Muscle layer of colon (tissue), 2 donors: Measurements from ENCODE around the gene DCLK3.

Source experiments
- H3K27ac ChIP-seq: one replicate; pipeline ENCODE4 v1.7.0; 2013; ENCODE audit warnings: low read depth, mild to moderate bottlenecking, low read length, moderate library complexity
- H3K27me3 ChIP-seq, 2 donors: one replicate each; pipeline ENCODE4 v1.7.0; 2013; ENCODE audit warnings: low read length in 2 of 2, mild to moderate bottlenecking in 2 of 2; ENCODE audit not compliant: insufficient read depth in 2 of 2, control insufficient read depth in 1 of 2
- H3K36me3 ChIP-seq: one replicate; pipeline ENCODE4 v1.7.0; 2013; ENCODE audit warnings: mild to moderate bottlenecking, low read length; ENCODE audit not compliant: insufficient read depth
- H3K4me1 ChIP-seq: one replicate; pipeline ENCODE4 v1.7.0; 2013; ENCODE audit warnings: mild to moderate bottlenecking, low read length; ENCODE audit not compliant: insufficient read depth
- H3K4me3 ChIP-seq, 2 donors: one replicate each; pipeline ENCODE4 v1.7.0; 2013; ENCODE audit warnings: low read length in 2 of 2, low read depth in 1 of 2, mild to moderate bottlenecking in 1 of 2, moderate library complexity in 1 of 2
- H3K9ac ChIP-seq: one replicate; pipeline ENCODE4 v1.7.0; 2013; ENCODE audit warnings: low read length
- H3K9me3 ChIP-seq: one replicate; pipeline ENCODE4 v1.7.0; 2013; ENCODE audit warnings: mild to moderate bottlenecking, low read length
- donor health status: abdominal sarcoma.
- donor health status: Adenocarcinoma of cecum.

DCLK3 gene

GRCh38 chr3:36681867-36682266 is 82.5 kb downstream of the DCLK3 start:
- Histone ChIP-seq H3K4me1 (no peaks in the 10 kb centered on the region), H3K27ac (no peak overlapping the region), H3K27me3 (no peaks in the 10 kb centered on the region), H3K36me3 (no peaks in the 10 kb centered on the region), H3K9me3 (peaks cover 10% of the 10 kb centered on the region), H3K9ac (no peak overlapping the region), H3K4me3 (no peak overlapping the region)

- H3K4me1 ChIP-seq: no peaks in the 10 kb centered on the region
These were observed 83.4 kb downstream of the DCLK3 start for GRCh38 chr3:36680952-36681351.

GRCh38 chr3:36679384-36680200 is 84.8 kb downstream of the DCLK3 start:
- peaks cover 10% of the 10 kb centered on the region for H3K9me3 ChIP-seq
- H3K36me3 ChIP-seq: no peaks in the 10 kb centered on the region
- no peaks in the 10 kb centered on the region for H3K4me1 ChIP-seq
- H3K9ac ChIP-seq: no peak overlapping the region
- no peak overlapping the region for H3K27ac ChIP-seq
- H3K4me3 ChIP-seq: no peak overlapping the region
- H3K27me3 ChIP-seq: no peaks in the 10 kb centered on the region

More at GRCh38 chr3:36680952-36681351, 83.4 kb downstream of the DCLK3 start:
- Histone ChIP-seq H3K27ac (no peak overlapping the region), H3K36me3 (no peaks in the 10 kb centered on the region), H3K9ac (no peak overlapping the region), H3K9me3 (peaks cover 10% of the 10 kb centered on the region), H3K27me3 (no peaks in the 10 kb centered on the region), H3K4me3 (no peak overlapping the region)

- H3K4me3 ChIP-seq: no peak overlapping the region
- no peak overlapping the region for H3K27ac ChIP-seq
These were observed 85.9 kb downstream of the DCLK3 start for GRCh38 chr3:36678216-36679013.

GRCh38 chr3:36677331-36678007 is 86.9 kb downstream of the DCLK3 start:
- Histone ChIP-seq H3K4me3 (no peak overlapping the region), H3K36me3 (no peaks in the 10 kb centered on the region)

More at GRCh38 chr3:36678216-36679013, 85.9 kb downstream of the DCLK3 start:
- Histone ChIP-seq H3K9me3 (peaks cover 10% of the 10 kb centered on the region), H3K9ac (no peak overlapping the region), H3K4me1 (no peaks in the 10 kb centered on the region), H3K36me3 (no peaks in the 10 kb centered on the region), H3K27me3 (no peaks in the 10 kb centered on the region)

GRCh38 chr3:36674816-36675215 is 89.5 kb downstream of the DCLK3 start:
- Histone ChIP-seq H3K36me3 (no peaks in the 10 kb centered on the region), H3K9me3 (peaks cover 6% of the 10 kb centered on the region), H3K27me3 (no peaks in the 10 kb centered on the region), H3K9ac (no peak overlapping the region), H3K4me3 (no peak overlapping the region), H3K4me1 (no peaks in the 10 kb centered on the region), H3K27ac (no peak overlapping the region)

More at GRCh38 chr3:36677331-36678007, 86.9 kb downstream of the DCLK3 start:
- Histone ChIP-seq H3K27ac (no peak overlapping the region), H3K27me3 (no peaks in the 10 kb centered on the region), H3K9ac (no peak overlapping the region), H3K9me3 (peaks cover 10% of the 10 kb centered on the region), H3K4me1 (no peaks in the 10 kb centered on the region)

- H3K9ac ChIP-seq: no peak overlapping the region
- H3K4me3 ChIP-seq: no peak overlapping the region
- peaks cover 6% of the 10 kb centered on the region for H3K4me1 ChIP-seq
- no peak overlapping the region for H3K27ac ChIP-seq
- no peaks in the 10 kb centered on the region for H3K36me3 ChIP-seq
- no peaks in the 10 kb centered on the region for H3K9me3 ChIP-seq
- H3K27me3 ChIP-seq: no peaks in the 10 kb centered on the region
These were observed 94.6 kb downstream of the DCLK3 start for GRCh38 chr3:36669764-36670163.

GRCh38 chr3:36666166-36666565 is 98.2 kb downstream of the DCLK3 start:
- Histone ChIP-seq H3K27ac (no peak overlapping the region), H3K4me3 (no peak overlapping the region), H3K27me3 (no peaks in the 10 kb centered on the region), H3K9me3 (no peaks in the 10 kb centered on the region), H3K4me1 (peaks cover 6% of the 10 kb centered on the region), H3K9ac (no peak overlapping the region), H3K36me3 (no peaks in the 10 kb centered on the region)

- no peak overlapping the region for H3K9ac ChIP-seq
- no peaks in the 10 kb centered on the region for H3K36me3 ChIP-seq
- no peaks in the 10 kb centered on the region for H3K27me3 ChIP-seq
- no peaks in the 10 kb centered on the region for H3K9me3 ChIP-seq
- no peak overlapping the region for H3K27ac ChIP-seq
- peaks cover 6% of the 10 kb centered on the region for H3K4me1 ChIP-seq
- H3K4me3 ChIP-seq: no peak overlapping the region
These were observed 100.6 kb downstream of the DCLK3 start for GRCh38 chr3:36663666-36664291.

GRCh38 chr3:36662626-36663025 is 101.7 kb downstream of the DCLK3 start:
- no peaks in the 10 kb centered on the region for H3K27me3 ChIP-seq
- H3K4me3 ChIP-seq: no peak overlapping the region
- no peaks in the 10 kb centered on the region for H3K9me3 ChIP-seq
- no peak overlapping the region for H3K9ac ChIP-seq
- no peak overlapping the region for H3K27ac ChIP-seq
- H3K36me3 ChIP-seq: no peaks in the 10 kb centered on the region
- H3K4me1 ChIP-seq: peaks cover 6% of the 10 kb centered on the region
